ENCODE data around the gene STK32A. TPM values are rescaled to one million over a fixed set of nuclear protein-coding genes. Genes with fewer than 3 reads are reported as not detected.

STK32A gene
- total RNA-seq, 1 experiment from 2014 or later, result 6.8 TPM

GRCh38 chr5:147327421-147327820 lies 92.6 kb downstream of the STK32A start:
- H3K9me3 ChIP-seq (ENCODE audit: low read length), result no peaks in the 10 kb centered on the region
- intact Hi-C loops (cut with micrococcal nuclease), result no loop called here
- no peak overlapping the region for H3K9ac ChIP-seq (ENCODE audit: low read length)
- H3F3A ChIP-seq (ENCODE audit: low read length, unreplicated experiment), result no peaks in the 10 kb centered on the region
- no peak for DNase-seq
- ATAC-seq, result no peak
- H3K27me3 ChIP-seq (ENCODE audit: low read length), result no peaks in the 10 kb centered on the region
- H3K79me2 ChIP-seq (ENCODE audit: low read length), result no peaks in the 10 kb centered on the region
- H3K4me2 ChIP-seq (ENCODE audit: low read length), result no peak overlapping the region
- no peak overlapping the region for H3K4me3 ChIP-seq (ENCODE audit: low read length)
- TF ChIP-seq EZH2 (IDR thresholded peaks at IDR 0.05; ENCODE audit: low read length, unreplicated experiment) (no peak), EZH2phosphoT487 (IDR thresholded peaks at IDR 0.05; ENCODE audit: borderline replicate concordance, low read length) (no peak), CTCF (conservative IDR thresholded peaks at IDR 0.05; ENCODE audit: low read depth, low read length) (no peak)
- no peaks in the 10 kb centered on the region for H3K36me3 ChIP-seq (ENCODE audit: low read depth, low read length)
- no peaks in the 10 kb centered on the region for H3K9me2 ChIP-seq (replicated peaks; ENCODE audit: low read length)
- BruUV-seq (replicated peaks), result no TSS peak
- POLR2A ChIA-PET (ENCODE audit: unreplicated experiment), result no interaction called here
- H3K27ac ChIP-seq (ENCODE audit: low read length), result no peak overlapping the region
- H4K20me1 ChIP-seq (ENCODE audit: low read length), result no peaks in the 10 kb centered on the region
- no peak overlapping the region for H2AFZ ChIP-seq (ENCODE audit: low read length)
- no peaks in the 10 kb centered on the region for H3K4me1 ChIP-seq (ENCODE audit: insufficient read depth, low read length)
- CTCF ChIA-PET, result no interaction called here

DNA sequence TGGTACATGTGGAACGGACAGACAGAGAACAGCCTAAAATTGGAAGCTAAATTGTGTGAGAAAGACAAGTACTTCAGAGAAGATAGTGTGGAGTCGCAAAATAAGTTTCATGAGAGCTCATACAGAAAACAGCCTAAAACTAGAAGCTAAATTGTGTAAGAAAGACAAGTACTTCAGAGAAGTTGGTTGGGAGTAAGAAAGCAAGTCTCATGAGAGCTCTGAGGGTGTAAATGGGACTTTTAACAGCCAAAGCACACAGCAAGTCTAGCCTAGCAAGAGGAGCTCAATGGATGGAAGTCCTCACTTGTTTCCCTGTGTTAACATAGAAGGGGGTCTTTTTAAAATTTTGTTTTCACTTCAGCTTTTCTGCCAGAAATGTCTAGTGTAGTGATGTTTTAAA lies 93.1 kb downstream of the STK32A start:
- Histone ChIP-seq H3K9me3 (ENCODE audit: low read length) (no peaks in the 10 kb centered on the region), H4K20me1 (ENCODE audit: low read length) (no peaks in the 10 kb centered on the region), H3K27me3 (ENCODE audit: low read length) (no peaks in the 10 kb centered on the region), H3K4me2 (ENCODE audit: low read length) (no peak overlapping the region), H3K79me2 (ENCODE audit: low read length) (no peaks in the 10 kb centered on the region), H3K4me3 (ENCODE audit: low read length) (no peak overlapping the region), H3K9ac (ENCODE audit: low read length) (no peak overlapping the region), H3K27ac (ENCODE audit: low read length) (no peak overlapping the region), H3F3A (ENCODE audit: low read length, unreplicated experiment) (no peaks in the 10 kb centered on the region), H3K9me2 (replicated peaks; ENCODE audit: low read length) (no peaks in the 10 kb centered on the region), H3K36me3 (ENCODE audit: low read depth, low read length) (no peaks in the 10 kb centered on the region), H2AFZ (ENCODE audit: low read length) (no peak overlapping the region), H3K4me1 (ENCODE audit: insufficient read depth, low read length) (no peaks in the 10 kb centered on the region)
- no peak for ATAC-seq
- ChIA-PET CTCF (interaction anchor here (0.7 kb wide), 1 partner anchor 231 kb away, joined by 4 read pairs; no protein-coding TSS in a partner anchor), POLR2A (ENCODE audit: unreplicated experiment) (no interaction called here)
- DNase-seq, result no peak
- intact Hi-C loops (cut with micrococcal nuclease), result no loop called here
- no peak for TF ChIP-seq CTCF (conservative IDR thresholded peaks at IDR 0.05; ENCODE audit: low read depth, low read length)
- TF ChIP-seq EZH2 (IDR thresholded peaks at IDR 0.05; ENCODE audit: low read length, unreplicated experiment), result no peak
- no peak for TF ChIP-seq EZH2phosphoT487 (IDR thresholded peaks at IDR 0.05; ENCODE audit: borderline replicate concordance, low read length)
- BruUV-seq (replicated peaks), result no TSS peak

GRCh38 chr5:147332658-147333057 lies 97.8 kb downstream of the STK32A start:
- Histone ChIP-seq H3K4me1 (ENCODE audit: insufficient read depth, low read length) (no peaks in the 10 kb centered on the region), H2AFZ (ENCODE audit: low read length) (no peak overlapping the region), H3K9me2 (replicated peaks; ENCODE audit: low read length) (no peaks in the 10 kb centered on the region), H3K27me3 (ENCODE audit: low read length) (no peaks in the 10 kb centered on the region), H3K9ac (ENCODE audit: low read length) (no peak overlapping the region), H3K36me3 (ENCODE audit: low read depth, low read length) (no peaks in the 10 kb centered on the region), H3K4me3 (ENCODE audit: low read length) (no peak overlapping the region), H3K4me2 (ENCODE audit: low read length) (no peak overlapping the region), H3K27ac (ENCODE audit: low read length) (no peak overlapping the region), H3F3A (ENCODE audit: low read length, unreplicated experiment) (no peaks in the 10 kb centered on the region), H4K20me1 (ENCODE audit: low read length) (no peaks in the 10 kb centered on the region), H3K79me2 (ENCODE audit: low read length) (no peaks in the 10 kb centered on the region), H3K9me3 (ENCODE audit: low read length) (no peaks in the 10 kb centered on the region)
- ATAC-seq (no peak), DNase-seq (no peak)
- intact Hi-C loops (cut with micrococcal nuclease), result no loop called here
- ChIA-PET POLR2A (ENCODE audit: unreplicated experiment) (no interaction called here), CTCF (no interaction called here)
- no peak for TF ChIP-seq CTCF (conservative IDR thresholded peaks at IDR 0.05; ENCODE audit: low read depth, low read length)
- no peak for TF ChIP-seq EZH2phosphoT487 (IDR thresholded peaks at IDR 0.05; ENCODE audit: borderline replicate concordance, low read length)
- TF ChIP-seq EZH2 (IDR thresholded peaks at IDR 0.05; ENCODE audit: low read length, unreplicated experiment), result no peak
- BruUV-seq (replicated peaks), result no TSS peak
